Peyer's patch (tissue), 4 donors: Measurements from ENCODE around the gene HARS1.

Experiments used
- CTCF ChIP-seq, 6 experiments: fragments of 450-650 bp in 4 of 6; fragments of 200-600 bp in 2 of 6; sonication (generic) in 1 of 6; IDR thresholded peaks; one replicate each; pipeline ENCODE4 v1.5.1; 2017 to 2019; ENCODE audit warnings: antibody characterized with exemption in 6 of 6, mild to moderate bottlenecking in 3 of 6, moderate library complexity in 1 of 6
- POLR2A ChIP-seq, 2 donors: fragments of 450-650 bp; IDR thresholded peaks; one replicate each; pipeline ENCODE4 v1.5.1; 2017; ENCODE audit warnings: antibody characterized with exemption in 2 of 2, mild to moderate bottlenecking in 2 of 2, moderate library complexity in 2 of 2

GRCh38 chr5:140737486-140737885 is 46.3 kb upstream of the HARS1 start:
- TF ChIP-seq CTCF (IDR thresholded peaks at IDR 0.05) (no peak), POLR2A (IDR thresholded peaks at IDR 0.05) (no peak)
